Testis (tissue), 3 donors: ENCODE data around the gene MLLT6. TPM values are rescaled to one million over a fixed set of nuclear protein-coding genes. Genes with fewer than 3 reads are reported as not detected.
A peak's percentile ranks its signal among the peaks of the same experiment; 100 is the strongest.

Experiments used
- DNase-seq: peaks from one replicate; pipeline ENCODE4 v3.0.0-alpha.2; 2019
- H3K27ac ChIP-seq, 2 donors: fragments of 200-600 bp; sonication (generic); one replicate each; pipeline ENCODE4 v1.5.1; 2019
- H3K27me3 ChIP-seq: fragments of 200-600 bp; sonication (generic); one replicate; pipeline ENCODE4 v1.5.1; 2019
- H3K36me3 ChIP-seq: fragments of 200-600 bp; sonication (generic); one replicate; pipeline ENCODE4 v1.5.1; 2017; ENCODE audit warnings: low read depth; ENCODE audit errors: missing control alignments
- H3K4me1 ChIP-seq: fragments of 200-600 bp; sonication (generic); one replicate; pipeline ENCODE4 v1.5.1; 2019
- H3K4me3 ChIP-seq, 2 donors: fragments of 200-600 bp; sonication (generic); one replicate each; pipeline ENCODE4 v1.5.1; 2017 to 2019
- H3K9me3 ChIP-seq: fragments of 200-600 bp; sonication (generic); one replicate; pipeline ENCODE4 v1.5.1; 2017
- POLR2A ChIP-seq: fragments of 450-650 bp; IDR thresholded peaks from one replicate; pipeline ENCODE4 v1.6.1; 2017; ENCODE audit warnings: antibody characterized with exemption, mild to moderate bottlenecking, moderate library complexity
- whole genome bisulfite sequencing, 2 donors: methylation state at CpG; one replicate each; pipeline ENCODE4 v1.1.5; 2018; 5-methylcytosine and 5-hydroxymethylcytosine counted together
- intact Hi-C: fragments of 100-400 bp; cut with DNase I; formaldehyde crosslinking; loops from one replicate; pipeline ENCODE4 v1.15.1; 2023; ENCODE audit warnings: low total_unique reads
- polyA plus RNA-seq: library from polyadenylated mRNA; stranded (reverse); fragments of 350-450 nt; fragmentation: Illumina TruSeq; extraction: RNeasy Lipid Tissue Mini Kit (QIAGEN cat#74804); gene quantifications from one replicate; pipeline ENCODE4 v1.2.3, GENCODE V29; 2014; ENCODE audit warnings: low read depth, low replicate concordance; ENCODE audit not compliant: insufficient read depth
- total RNA-seq, 2 donors: library from RNA; depleted of rRNA; stranded (reverse); fragments of >200 nt; gene quantifications; one replicate each; pipeline ENCODE4 v1.2.3, GENCODE V29; 2016
- TF ChIP-seq, protein P1 (sequence below), 3 experiments: fragments of 450-650 bp in 2 of 3; fragments of 200-600 bp in 1 of 3; sonication (generic) in 1 of 3; IDR thresholded peaks; one replicate each; pipeline ENCODE4 v1.5.1; 2016 to 2019; ENCODE audit warnings: antibody characterized with exemption in 3 of 3, mild to moderate bottlenecking in 2 of 3, moderate library complexity in 1 of 3

Gene MLLT6
- total and polyA plus RNA-seq, 3 donors from 2014 or later: 86.9 to 176 (median 157) TPM

DNA sequence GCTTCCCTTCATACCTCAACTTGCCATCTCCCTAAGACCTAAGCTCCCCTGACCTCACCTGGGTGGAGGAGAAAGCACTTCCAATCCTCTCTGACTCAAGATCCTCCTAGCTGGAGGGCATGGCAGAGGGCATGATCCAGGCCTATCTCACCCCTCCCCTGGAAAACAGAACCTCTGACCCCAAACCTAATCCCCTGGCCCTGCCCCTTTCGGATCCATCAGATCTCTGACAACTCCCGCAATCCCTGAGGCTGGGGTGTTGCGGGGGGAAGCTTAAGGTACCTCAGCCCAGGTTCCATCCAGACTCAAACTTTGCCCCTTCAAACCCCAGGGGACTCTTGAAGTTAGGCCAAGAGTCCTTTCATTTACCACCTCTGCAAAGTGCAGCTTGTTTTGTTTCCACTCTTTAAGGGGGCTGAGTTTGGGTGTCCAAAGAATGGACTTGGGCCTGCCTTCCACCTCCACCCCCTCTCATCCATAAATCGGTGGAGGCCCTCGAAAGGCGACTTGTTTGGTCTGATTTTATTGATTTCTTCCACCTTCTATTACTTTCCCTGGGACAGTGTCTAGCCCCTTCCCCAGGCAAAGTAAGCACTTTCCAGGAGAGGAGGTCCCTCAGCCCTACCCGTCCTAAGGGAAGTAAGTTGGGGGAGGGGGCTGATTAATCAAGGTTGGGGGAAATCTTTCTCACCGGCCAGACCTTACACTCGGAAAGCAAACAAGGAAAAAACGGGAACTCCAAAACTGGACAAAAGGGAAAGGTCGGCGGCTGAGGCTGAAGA is 32.9 kb upstream of the MLLT6 start:
- intact Hi-C loops: no loop called here
- Histone ChIP-seq H3K4me1 (peaks cover 25% of the 10 kb centered on the region), H3K27me3 (no peaks in the 10 kb centered on the region), H3K36me3 (no peaks in the 10 kb centered on the region), H3K9me3 (no peaks in the 10 kb centered on the region), H3K4me3 (no peak overlapping the region), H3K27ac (no peak overlapping the region)
- TF ChIP-seq POLR2A: no peak
- TF ChIP-seq, protein P1, sequence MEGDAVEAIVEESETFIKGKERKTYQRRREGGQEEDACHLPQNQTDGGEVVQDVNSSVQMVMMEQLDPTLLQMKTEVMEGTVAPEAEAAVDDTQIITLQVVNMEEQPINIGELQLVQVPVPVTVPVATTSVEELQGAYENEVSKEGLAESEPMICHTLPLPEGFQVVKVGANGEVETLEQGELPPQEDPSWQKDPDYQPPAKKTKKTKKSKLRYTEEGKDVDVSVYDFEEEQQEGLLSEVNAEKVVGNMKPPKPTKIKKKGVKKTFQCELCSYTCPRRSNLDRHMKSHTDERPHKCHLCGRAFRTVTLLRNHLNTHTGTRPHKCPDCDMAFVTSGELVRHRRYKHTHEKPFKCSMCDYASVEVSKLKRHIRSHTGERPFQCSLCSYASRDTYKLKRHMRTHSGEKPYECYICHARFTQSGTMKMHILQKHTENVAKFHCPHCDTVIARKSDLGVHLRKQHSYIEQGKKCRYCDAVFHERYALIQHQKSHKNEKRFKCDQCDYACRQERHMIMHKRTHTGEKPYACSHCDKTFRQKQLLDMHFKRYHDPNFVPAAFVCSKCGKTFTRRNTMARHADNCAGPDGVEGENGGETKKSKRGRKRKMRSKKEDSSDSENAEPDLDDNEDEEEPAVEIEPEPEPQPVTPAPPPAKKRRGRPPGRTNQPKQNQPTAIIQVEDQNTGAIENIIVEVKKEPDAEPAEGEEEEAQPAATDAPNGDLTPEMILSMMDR (IDR thresholded peaks at IDR 0.05): no peak
- DNase-seq: no peak
- WGBS, 2 donors: 56 to 74% methylated on average over 12 of the region's 12 CpGs

DNA sequence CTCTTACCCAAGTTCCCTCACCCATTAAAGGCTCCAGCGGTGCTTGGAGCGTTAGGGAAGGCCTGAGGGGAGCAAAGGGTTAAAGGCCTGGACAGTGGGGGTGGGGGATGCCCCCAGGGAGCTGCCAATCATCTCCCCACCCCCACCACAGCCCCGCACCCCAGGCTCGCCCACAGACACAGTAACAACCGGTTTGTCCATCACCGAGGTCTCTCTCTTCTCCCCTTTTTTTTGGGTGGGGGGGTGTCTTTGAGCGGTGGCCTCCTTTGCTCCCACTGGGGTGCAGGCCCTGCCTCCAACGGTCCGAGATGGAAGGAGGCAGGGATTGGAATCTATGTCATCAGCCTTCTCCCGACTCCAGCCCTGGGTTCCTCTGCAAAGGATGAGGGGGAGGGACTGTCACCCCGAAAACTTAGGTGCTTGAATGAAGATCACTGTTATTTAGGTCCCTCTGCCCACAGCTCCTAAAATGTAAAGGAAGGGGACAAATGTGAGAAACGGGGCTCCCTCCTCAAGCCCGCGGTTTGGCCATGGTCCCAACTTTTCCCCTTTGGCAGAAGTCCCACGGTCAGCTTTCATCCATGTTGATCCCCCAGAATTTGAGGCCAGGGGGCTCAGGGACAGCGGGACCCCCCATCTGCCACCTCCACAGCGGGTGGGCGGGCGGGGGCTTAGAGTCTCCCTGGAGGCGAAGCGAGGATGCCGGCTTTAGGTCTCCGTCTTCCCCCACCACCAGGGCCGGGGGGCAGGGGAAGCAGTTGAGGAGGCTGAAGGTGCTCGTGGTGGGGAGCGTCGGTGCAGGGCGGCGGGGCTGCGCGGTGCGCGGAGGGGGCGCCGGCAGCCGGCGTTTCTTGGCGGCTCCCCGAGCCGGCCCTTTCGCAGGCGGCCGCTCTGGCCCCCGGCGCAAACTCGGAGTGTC is 32.0 kb upstream of the MLLT6 start:
- intact Hi-C loops: no loop called here
- no peak for TF ChIP-seq POLR2A
- TF ChIP-seq, protein P1 (IDR thresholded peaks at IDR 0.05): no peak
- H3K27ac ChIP-seq: no peak overlapping the region
- no peak for DNase-seq
- H3K4me1 ChIP-seq: peaks cover 28% of the 10 kb centered on the region
- 21 to 35% methylated on average over 15 to 43 of the region's 46 CpGs for WGBS, 2 donors
- H3K36me3 ChIP-seq: no peaks in the 10 kb centered on the region
- no peaks in the 10 kb centered on the region for H3K9me3 ChIP-seq
- H3K4me3 ChIP-seq: peak overlapping the region; percentile 65 to 68
- H3K27me3 ChIP-seq: no peaks in the 10 kb centered on the region

DNA sequence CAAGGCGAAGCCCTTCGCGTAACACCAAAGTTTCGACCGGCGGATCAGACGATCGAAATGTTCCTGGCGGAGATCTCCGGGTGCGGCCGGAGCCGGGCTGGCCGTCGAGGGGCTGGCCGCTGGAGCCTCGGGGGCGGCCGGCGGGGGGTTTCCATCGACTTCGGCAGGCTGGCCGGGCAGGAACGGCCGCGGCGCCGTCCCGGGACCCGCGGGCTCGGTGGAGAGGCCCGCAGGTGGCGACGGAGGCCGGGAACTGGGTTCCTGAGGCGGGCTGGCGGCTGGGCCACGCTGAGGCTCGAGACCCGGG is 31.4 kb upstream of the MLLT6 start:
- Histone ChIP-seq H3K4me1 (peaks cover 28% of the 10 kb centered on the region), H3K27me3 (no peaks in the 10 kb centered on the region), H3K36me3 (no peaks in the 10 kb centered on the region), H3K27ac (peak overlapping the region in 1 of 2 donors; percentile 53), H3K4me3 (peak overlapping the region; percentile 65 to 68), H3K9me3 (no peaks in the 10 kb centered on the region)
- no peak for TF ChIP-seq POLR2A
- TF ChIP-seq, protein P1 (IDR thresholded peaks at IDR 0.05): peak in 1 of 3 experiments; percentile 28
- no peak for DNase-seq
- intact Hi-C loops: no loop called here
- 0% methylated on average over 33 of the region's 41 CpGs; no CpG with 5 or more reads in 1 of the 2 donors for WGBS, 2 donors

DNA sequence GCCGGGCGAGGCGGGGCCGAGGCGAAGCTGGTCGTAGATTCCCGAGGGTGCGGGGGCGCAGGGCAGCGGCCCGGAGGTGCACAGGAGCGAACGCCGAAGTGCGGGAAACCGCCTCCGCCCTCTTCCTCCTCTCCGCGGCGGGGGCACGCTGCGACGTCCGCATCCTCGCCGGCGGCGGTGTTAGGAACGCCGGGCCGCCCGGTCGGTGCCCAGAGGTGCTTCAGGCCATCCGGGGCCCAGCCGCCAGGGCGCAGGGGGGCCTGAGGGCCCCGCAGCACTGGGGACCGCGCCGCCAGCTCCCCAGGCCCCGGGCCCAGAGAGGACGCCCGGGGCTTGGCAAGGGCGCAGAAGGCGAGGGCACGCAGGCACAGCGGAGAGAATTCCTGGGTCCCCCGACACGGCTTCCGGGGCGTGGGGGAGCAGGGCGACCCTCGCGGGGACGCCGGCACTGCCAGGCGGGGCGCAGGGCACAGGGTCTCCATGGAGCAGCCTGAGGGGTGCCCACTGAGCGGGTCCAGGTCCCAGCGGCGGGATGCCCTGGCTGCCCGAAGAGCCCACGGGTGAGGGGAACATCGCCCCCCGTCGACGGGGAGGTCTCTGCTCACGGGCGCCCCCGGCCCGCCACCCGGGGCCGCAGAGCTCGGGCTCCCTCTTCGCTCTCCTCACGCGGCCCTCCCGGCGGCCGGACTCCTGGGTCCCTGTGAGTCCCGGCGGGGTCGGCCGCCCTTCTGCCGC is 30.9 kb upstream of the MLLT6 start:
- intact Hi-C loops: no loop called here
- DNase-seq: no peak
- TF ChIP-seq, protein P1 (IDR thresholded peaks at IDR 0.05): no peak
- TF ChIP-seq POLR2A: no peak
- Histone ChIP-seq H3K9me3 (no peaks in the 10 kb centered on the region), H3K4me3 (peak overlapping the region; percentile 65 to 68), H3K27ac (peak overlapping the region in 1 of 2 donors; percentile 53), H3K27me3 (no peaks in the 10 kb centered on the region), H3K36me3 (no peaks in the 10 kb centered on the region), H3K4me1 (peaks cover 28% of the 10 kb centered on the region)
- 0 to 1% methylated on average over 1 to 77 of the region's 85 CpGs for WGBS, 2 donors
